ENCODE results near the gene DMPK. TPM values are rescaled to one million over a fixed set of nuclear protein-coding genes. Genes with fewer than 3 reads are reported as not detected.
"Not testable (repeated sequence)": the region's sequence is repeated elsewhere in the genome, so short reads cannot be mapped to it uniquely, and the experiment has no call there.

The DMPK gene
- total RNA-seq, 1 donor from 2014 or later = 284 TPM

DNA sequence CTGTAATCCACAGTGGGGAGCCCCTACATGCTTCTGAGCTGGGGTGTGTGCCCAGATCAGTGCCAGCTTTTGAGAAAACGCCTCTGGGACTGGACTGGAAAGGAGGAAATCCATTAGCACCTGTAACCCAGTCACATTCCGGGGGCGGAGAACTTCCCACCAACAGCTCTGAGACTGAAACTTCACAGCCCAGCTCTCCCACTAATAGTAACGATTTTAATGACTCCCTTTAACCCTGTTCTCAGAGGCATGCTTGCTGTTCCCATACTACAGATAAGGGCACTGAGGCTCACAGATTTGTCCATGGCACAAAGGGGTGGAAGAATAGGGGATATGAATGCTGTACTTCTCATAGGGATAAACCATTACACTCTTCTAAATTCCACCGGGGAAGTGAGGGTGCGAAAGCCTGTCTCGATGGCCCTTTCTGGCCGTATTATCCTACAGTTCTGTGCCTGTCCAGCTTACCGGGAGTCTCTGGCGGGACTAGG is 52.4 kb downstream of the DMPK start:
- no peak for DNase-seq
- peak overlapping the region; percentile 87 for H3K4me3 ChIP-seq
- no peaks in the 10 kb centered on the region for H3K36me3 ChIP-seq
- intact Hi-C loops (cut with micrococcal nuclease) = no loop called here
- H3K27ac ChIP-seq (replicated peaks) = peak overlapping the region; percentile 76
- TF ChIP-seq, protein P1, sequence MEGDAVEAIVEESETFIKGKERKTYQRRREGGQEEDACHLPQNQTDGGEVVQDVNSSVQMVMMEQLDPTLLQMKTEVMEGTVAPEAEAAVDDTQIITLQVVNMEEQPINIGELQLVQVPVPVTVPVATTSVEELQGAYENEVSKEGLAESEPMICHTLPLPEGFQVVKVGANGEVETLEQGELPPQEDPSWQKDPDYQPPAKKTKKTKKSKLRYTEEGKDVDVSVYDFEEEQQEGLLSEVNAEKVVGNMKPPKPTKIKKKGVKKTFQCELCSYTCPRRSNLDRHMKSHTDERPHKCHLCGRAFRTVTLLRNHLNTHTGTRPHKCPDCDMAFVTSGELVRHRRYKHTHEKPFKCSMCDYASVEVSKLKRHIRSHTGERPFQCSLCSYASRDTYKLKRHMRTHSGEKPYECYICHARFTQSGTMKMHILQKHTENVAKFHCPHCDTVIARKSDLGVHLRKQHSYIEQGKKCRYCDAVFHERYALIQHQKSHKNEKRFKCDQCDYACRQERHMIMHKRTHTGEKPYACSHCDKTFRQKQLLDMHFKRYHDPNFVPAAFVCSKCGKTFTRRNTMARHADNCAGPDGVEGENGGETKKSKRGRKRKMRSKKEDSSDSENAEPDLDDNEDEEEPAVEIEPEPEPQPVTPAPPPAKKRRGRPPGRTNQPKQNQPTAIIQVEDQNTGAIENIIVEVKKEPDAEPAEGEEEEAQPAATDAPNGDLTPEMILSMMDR (IDR thresholded peaks at IDR 0.05; ENCODE audit: borderline replicate concordance) = no peak
- no peaks in the 10 kb centered on the region for H3K9me3 ChIP-seq (replicated peaks)
- H3K4me1 ChIP-seq = peaks cover 27% of the 10 kb centered on the region
- no peaks in the 10 kb centered on the region for H3K27me3 ChIP-seq (ENCODE audit: low read depth)

- peaks cover 27% of the 10 kb centered on the region for H3K4me1 ChIP-seq
- H3K27ac ChIP-seq (replicated peaks); H3K4me3 ChIP-seq; H3K27me3 ChIP-seq (ENCODE audit: low read depth); intact Hi-C loops (cut with micrococcal nuclease); H3K36me3 ChIP-seq; H3K9me3 ChIP-seq (replicated peaks); DNase-seq: not testable (repeated sequence)
Measured at GRCh38 chr19:45728683-45729082, 53.6 kb downstream of the DMPK start.

DNA sequence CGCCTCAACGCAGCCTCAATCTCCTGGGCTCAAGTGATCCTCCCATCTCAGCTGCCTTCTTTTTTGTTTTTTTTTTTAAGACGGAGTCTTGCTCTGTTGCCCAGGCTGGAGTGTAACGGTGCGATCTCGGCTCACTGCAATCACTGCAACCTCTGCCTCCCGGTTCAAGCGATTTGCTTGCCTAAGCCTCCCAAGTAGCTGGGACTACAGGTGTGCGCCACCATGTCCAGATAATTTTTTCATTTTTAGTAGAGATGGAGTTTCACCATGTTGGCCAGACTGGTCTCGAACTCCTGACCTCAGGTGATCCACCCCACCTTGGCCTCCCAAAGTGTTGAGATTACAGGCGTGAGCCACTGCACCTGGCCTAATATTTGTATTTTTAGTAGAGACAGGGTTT is 62.2 kb downstream of the DMPK start:
- H3K27me3 ChIP-seq (ENCODE audit: low read depth); H3K27ac ChIP-seq (replicated peaks); intact Hi-C loops (cut with micrococcal nuclease); H3K9me3 ChIP-seq (replicated peaks); DNase-seq; H3K4me3 ChIP-seq: not testable (repeated sequence)
- Histone ChIP-seq H3K4me1 (peaks cover 30% of the 10 kb centered on the region), H3K36me3 (peaks cover 18% of the 10 kb centered on the region)

Other genes with a start within 250 kb of the DMPK start
- gene OPA3, start 197.7 kb downstream of the DMPK start, total RNA-seq = 25.3 TPM
- gene GPR4, start 180.3 kb downstream of the DMPK start, total RNA-seq = 5.1 TPM
- 48.4 TPM for gene EML2, start 143.1 kb downstream of the DMPK start, total RNA-seq
- 4.7 TPM for gene GIPR, start 114.3 kb downstream of the DMPK start, total RNA-seq
- gene SNRPD2, start 90.5 kb downstream of the DMPK start, total RNA-seq = 249 TPM
- gene QPCTL, start 89.8 kb downstream of the DMPK start, total RNA-seq = 2.2 TPM
- gene FBXO46, start 51.6 kb downstream of the DMPK start, total RNA-seq = 9.4 TPM
- not detected for gene MEIOSIN, start 49.1 kb downstream of the DMPK start, total RNA-seq
- gene SIX5, start 13.2 kb downstream of the DMPK start, total RNA-seq = 21.8 TPM
- 69.2 TPM for gene DMWD, start 10.4 kb upstream of the DMPK start, total RNA-seq
- not detected for gene RSPH6A, start 32.8 kb upstream of the DMPK start, total RNA-seq
- 35.9 TPM for gene SYMPK, start 80.7 kb upstream of the DMPK start, total RNA-seq
- gene FOXA3, start 81.8 kb upstream of the DMPK start, total RNA-seq = not detected
- gene IRF2BP1, start 103.7 kb upstream of the DMPK start, total RNA-seq = 18.5 TPM
- gene MYPOP, start 120.1 kb upstream of the DMPK start, total RNA-seq = 16.2 TPM
- gene NANOS2, start 132.3 kb upstream of the DMPK start, total RNA-seq = not detected
- 5.0 TPM for gene NOVA2, start 191.4 kb upstream of the DMPK start, total RNA-seq
- 8.7 TPM for gene CCDC61, start 213.0 kb upstream of the DMPK start, total RNA-seq
- gene PGLYRP1, start 240.6 kb upstream of the DMPK start, total RNA-seq = not detected